Liver (tissue), 9 donors: ENCODE data around the gene PCBP4. TPM values are rescaled to one million over a fixed set of nuclear protein-coding genes. Genes with fewer than 3 reads are reported as not detected.

ENCODE experiments used
- DNase-seq: peaks from one replicate; pipeline ENCODE4 v3.0.0-alpha.2; 2017; ENCODE audit warnings: low spot score
- H3K27ac ChIP-seq, 2 donors: one replicate each; pipeline ENCODE4 v1.7.0; 2013; ENCODE audit warnings: inconsistent platforms in 2 of 2, low read length in 2 of 2, control low read depth in 1 of 2, low read depth in 1 of 2, mild to moderate bottlenecking in 1 of 2
- H3K27me3 ChIP-seq, 4 donors: one replicate each; pipeline versions ENCODE4 v1.6.1 to v1.7.0; 2013; ENCODE audit warnings: low read length in 3 of 4, inconsistent platforms in 1 of 4, mild to moderate bottlenecking in 1 of 4, moderate library complexity in 1 of 4; ENCODE audit not compliant: control insufficient read depth in 4 of 4, insufficient read depth in 4 of 4
- H3K36me3 ChIP-seq, 4 donors: one replicate each; pipeline versions ENCODE4 v1.6.1 to v1.7.0; 2013; ENCODE audit warnings: low read length in 3 of 4, mild to moderate bottlenecking in 3 of 4, low read depth in 1 of 4, moderate library complexity in 1 of 4; ENCODE audit not compliant: control insufficient read depth in 4 of 4, insufficient read depth in 3 of 4
- H3K4me1 ChIP-seq, 4 donors: one replicate each; pipeline versions ENCODE4 v1.6.1 to v1.7.0; 2013; ENCODE audit warnings: low read length in 3 of 4, mild to moderate bottlenecking in 3 of 4, moderate library complexity in 1 of 4; ENCODE audit not compliant: control insufficient read depth in 4 of 4, insufficient read depth in 4 of 4
- H3K4me3 ChIP-seq, 3 donors: one replicate each; pipeline versions ENCODE4 v1.6.1 to v1.7.0; 2013; ENCODE audit warnings: low read length in 3 of 3, control low read depth in 1 of 3, low read depth in 1 of 3, mild to moderate bottlenecking in 1 of 3
- H3K9ac ChIP-seq, 2 donors: one replicate each; pipeline ENCODE4 v1.7.0; 2013; ENCODE audit warnings: low read length in 2 of 2, mild to moderate bottlenecking in 2 of 2, moderate library complexity in 2 of 2, control low read depth in 1 of 2, low read depth in 1 of 2
- H3K9me3 ChIP-seq, 4 donors: one replicate each; pipeline versions ENCODE4 v1.6.1 to v1.7.0; 2013; ENCODE audit warnings: low read length in 3 of 4; ENCODE audit not compliant: control insufficient read depth in 4 of 4
- ATF3 ChIP-seq: IDR thresholded peaks from 2 replicates; pipeline ENCODE4 v1.6.1; 2016; ENCODE audit warnings: antibody characterized with exemption
- CTCF ChIP-seq: fragments of 150-350 bp; IDR thresholded peaks from 2 replicates; pipeline ENCODE4 v1.5.1; 2017; ENCODE audit warnings: improper control_type of control experiment, low read depth, low read length; ENCODE audit not compliant: missing input control
- EGR1 ChIP-seq, 2 donors: IDR thresholded peaks; 2 replicates each; pipeline ENCODE4 v1.6.1; 2016 to 2018; ENCODE audit warnings: antibody characterized with exemption in 2 of 2, low read depth in 2 of 2
- FOXA1 ChIP-seq: IDR thresholded peaks from 2 replicates; pipeline ENCODE4 v1.6.1; 2016; ENCODE audit warnings: antibody characterized with exemption
- FOXA2 ChIP-seq: IDR thresholded peaks from 2 replicates; pipeline ENCODE4 v1.6.1; 2016; ENCODE audit warnings: antibody characterized with exemption
- GABPA ChIP-seq, 2 donors: IDR thresholded peaks in 1 of 2; conservative IDR thresholded peaks in 1 of 2; 2 replicates each; pipeline ENCODE4 v1.6.1; 2016; ENCODE audit warnings: antibody characterized with exemption in 2 of 2, mild to moderate bottlenecking in 1 of 2, moderate library complexity in 1 of 2
- HNF4A ChIP-seq, 2 donors: conservative IDR thresholded peaks; 2 replicates each; pipeline ENCODE4 v1.6.1; 2016; ENCODE audit warnings: antibody characterized with exemption in 2 of 2, mild to moderate bottlenecking in 2 of 2
- HNF4G ChIP-seq: IDR thresholded peaks from 2 replicates; pipeline ENCODE4 v1.6.1; 2016; ENCODE audit warnings: antibody characterized with exemption
- JUND ChIP-seq, 2 donors: IDR thresholded peaks; 2 replicates each; pipeline ENCODE4 v1.6.1; 2016; ENCODE audit warnings: antibody characterized with exemption in 2 of 2
- MAX ChIP-seq: IDR thresholded peaks from 2 replicates; pipeline ENCODE4 v1.6.1; 2016; ENCODE audit warnings: antibody characterized with exemption
- NR2F2 ChIP-seq: IDR thresholded peaks from 2 replicates; pipeline ENCODE4 v1.6.1; 2016; ENCODE audit warnings: antibody characterized with exemption
- RAD21 ChIP-seq, 2 donors: IDR thresholded peaks; 2 replicates each; pipeline ENCODE4 v1.6.1; 2016; ENCODE audit warnings: antibody characterized with exemption in 2 of 2, mild to moderate bottlenecking in 2 of 2
- REST ChIP-seq: IDR thresholded peaks from 2 replicates; pipeline ENCODE4 v1.6.1; 2016; ENCODE audit warnings: antibody characterized with exemption, mild to moderate bottlenecking
- RXRA ChIP-seq, 2 donors: IDR thresholded peaks; 2 replicates each; pipeline ENCODE4 v1.6.1; 2017 to 2018; ENCODE audit warnings: antibody characterized with exemption in 2 of 2, mild to moderate bottlenecking in 1 of 2
- SP1 ChIP-seq: IDR thresholded peaks from 2 replicates; pipeline ENCODE4 v1.6.1; 2018; ENCODE audit warnings: antibody characterized with exemption, mild to moderate bottlenecking
- TAF1 ChIP-seq: conservative IDR thresholded peaks from 2 replicates; pipeline ENCODE4 v1.6.1; 2016; ENCODE audit warnings: antibody characterized with exemption, mild to moderate bottlenecking
- YY1 ChIP-seq: IDR thresholded peaks from 2 replicates; pipeline ENCODE4 v1.6.1; 2016; ENCODE audit warnings: antibody characterized with exemption, mild to moderate bottlenecking
- ZBTB33 ChIP-seq: IDR thresholded peaks from 2 replicates; pipeline ENCODE4 v1.6.1; 2016; ENCODE audit warnings: antibody characterized with exemption
- WGBS: extraction: QIAGEN DNeasy Blood & Tissue Kit; methylation state at CpG from one replicate; pipeline ENCODE4 v1.1.7; 2013; 5-methylcytosine and 5-hydroxymethylcytosine counted together
- polyA plus RNA-seq, 2 donors: library from polyadenylated mRNA; stranded (reverse) in 1 of 2; unstranded in 1 of 2; fragments of 200-250 nt in 1 of 2; fragments of >200 nt in 1 of 2; fragmentation: Nextera tagmentation in 1 of 2; extraction: Ambion mirVana in 1 of 2; gene quantifications; one replicate each; pipeline versions ENCODE4 v1.2.1 to v1.2.3, GENCODE V29; 2013 to 2015
- total RNA-seq, 2 donors: library from RNA; depleted of rRNA; stranded (reverse); fragments of >200 nt; gene quantifications; one replicate each; pipeline ENCODE4 v1.2.3, GENCODE V29; 2014
- donor health status: healthy.
- donor health status: healthy.
- donor health status: healthy.
- donor health status: healthy.
- donor health status: healthy.

Gene PCBP4
- total and polyA plus RNA-seq, 4 donors, result 2.7 to 7.9 (median 4.5) TPM

GRCh38 chr3:51982352-51982837 lies 15.1 kb upstream of the PCBP4 start:
- Histone ChIP-seq H3K36me3 (peaks cover 0 to 3% (median 2%) of the 10 kb centered on the region in 4 donors), H3K27me3 (no peaks in the 10 kb centered on the region), H3K9ac (peak overlapping the region; percentile 92 to 94), H3K9me3 (no peaks in the 10 kb centered on the region), H3K27ac (peak overlapping the region; percentile 96 to 100), H3K4me3 (peak overlapping the region; percentile 62 to 89 (median 85)), H3K4me1 (peaks cover 6 to 51% (median 26%) of the 10 kb centered on the region in 4 donors)
- peak; percentile 63 for DNase-seq
- WGBS, result 3% methylated on average over 4 of the region's 4 CpGs
- TF ChIP-seq FOXA1 (no peak), FOXA2 (peak; percentile 27), RAD21 (IDR thresholded peaks at IDR 0.05) (peak; percentile 32 to 66), MAX (peak; percentile 69), NR2F2 (peak; percentile 59), RXRA (IDR thresholded peaks at IDR 0.05) (peak; percentile 86 to 87), SP1 (peak; percentile 96), EGR1 (IDR thresholded peaks at IDR 0.05; ENCODE audit: low read depth in 2 of 2) (no peak), GABPA (IDR thresholded peaks at IDR 0.05 in 1 of 2, conservative IDR thresholded peaks at IDR 0.05 in 1 of 2) (peak in 1 of 2 donors; percentile 46), ATF3 (peak; percentile 21), JUND (IDR thresholded peaks at IDR 0.05) (peak; percentile 84), ZBTB33 (peak; percentile 33), REST (peak; percentile 56), HNF4A (conservative IDR thresholded peaks at IDR 0.05) (peak; percentile 99), HNF4G (peak; percentile 94), TAF1 (no peak), YY1 (peak; percentile 31), CTCF (peak; percentile 76)
